ENCODE measurements around the gene BCL11A. TPM values are rescaled to one million over a fixed set of nuclear protein-coding genes. Genes with fewer than 3 reads are reported as not detected.

The BCL11A gene
- total RNA-seq, 1 donor from 2014 or later, result 31.2 TPM

DNA sequence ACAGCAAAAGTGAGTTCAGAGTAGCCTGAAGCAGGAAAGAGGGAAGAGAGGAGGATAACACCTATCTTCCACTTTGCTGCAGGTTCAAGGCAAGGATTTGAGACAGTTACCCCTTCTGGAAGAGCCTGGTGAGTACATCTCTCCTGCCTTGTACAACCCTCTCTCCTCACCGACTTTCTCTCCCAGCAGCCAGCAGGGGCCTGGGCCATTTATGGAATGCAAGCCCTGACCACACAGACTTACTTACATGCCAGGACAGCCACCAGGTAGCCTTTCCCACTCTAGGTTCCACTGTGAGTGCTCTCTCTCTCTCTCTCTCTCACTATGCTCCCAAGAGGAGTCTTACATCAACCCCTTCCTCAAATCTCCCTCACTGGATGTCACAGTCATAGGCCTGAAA lies 57.0 kb downstream of the BCL11A start:
- intact Hi-C loops (cut with micrococcal nuclease), result no loop called here
- DNase-seq (no peak), ATAC-seq (no peak)

GRCh38 chr2:60495041-60495625 lies 58.3 kb downstream of the BCL11A start:
- ATAC-seq (no peak), DNase-seq (no peak)
- intact Hi-C loops (cut with micrococcal nuclease), result no loop called here

DNA sequence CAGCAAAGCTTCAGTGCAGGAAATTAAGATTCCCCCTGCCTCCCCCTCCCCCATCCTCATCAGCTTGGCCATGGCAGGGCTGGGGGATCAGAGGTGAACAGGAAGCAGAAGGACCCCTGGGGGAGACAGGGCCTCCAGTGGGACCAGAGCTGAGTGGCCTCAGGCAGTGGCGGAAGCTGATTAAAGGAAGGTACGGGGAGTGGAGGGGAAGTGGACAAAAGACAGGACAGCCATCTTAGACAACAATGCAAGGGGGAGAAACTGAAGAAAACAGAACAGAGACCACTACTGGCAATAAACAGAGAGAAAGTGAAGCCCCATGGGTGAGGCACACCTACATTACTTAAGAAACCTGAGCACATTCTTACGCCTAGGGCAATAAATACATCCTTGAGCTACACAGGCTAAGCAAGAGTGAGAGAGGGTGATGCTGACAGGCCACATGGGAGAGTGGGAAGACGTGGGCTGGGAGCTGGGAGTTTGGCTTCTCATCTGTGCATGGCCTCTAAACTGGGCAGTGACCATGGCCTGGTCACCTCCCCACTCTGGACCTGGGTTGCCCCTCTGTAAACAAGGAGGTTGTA lies 59.6 kb downstream of the BCL11A start:
- DNase-seq (no peak), ATAC-seq (no peak)
- intact Hi-C loops (cut with micrococcal nuclease), result no loop called here

DNA sequence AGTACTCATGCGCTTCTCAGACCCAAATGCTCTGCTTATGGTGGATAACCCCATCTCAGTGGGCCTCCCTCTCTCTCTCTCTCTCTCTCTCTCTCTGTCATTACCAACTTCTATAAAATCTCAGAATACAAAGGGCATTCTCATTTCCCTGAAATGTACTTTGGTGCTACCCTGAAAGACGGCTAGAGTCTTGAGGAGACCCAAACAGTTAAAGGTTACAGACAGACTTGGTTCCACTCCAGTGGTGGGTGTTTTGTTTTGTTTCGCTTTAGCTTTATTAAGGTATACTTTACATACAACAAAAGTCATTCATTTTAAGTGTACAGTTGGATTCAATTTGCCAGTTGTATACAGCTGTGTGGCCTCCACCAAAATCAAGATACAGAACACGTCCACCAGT lies 60.9 kb downstream of the BCL11A start:
- intact Hi-C loops (cut with micrococcal nuclease), result no loop called here

GRCh38 chr2:60490848-60491247 lies 62.6 kb downstream of the BCL11A start:
- intact Hi-C loops (cut with micrococcal nuclease), result no loop called here
- no peak for DNase-seq
- ATAC-seq, result no peak

More for the DNA sequence above, 60.9 kb downstream of the BCL11A start:
- no peak for DNase-seq
- no peak for ATAC-seq

DNA sequence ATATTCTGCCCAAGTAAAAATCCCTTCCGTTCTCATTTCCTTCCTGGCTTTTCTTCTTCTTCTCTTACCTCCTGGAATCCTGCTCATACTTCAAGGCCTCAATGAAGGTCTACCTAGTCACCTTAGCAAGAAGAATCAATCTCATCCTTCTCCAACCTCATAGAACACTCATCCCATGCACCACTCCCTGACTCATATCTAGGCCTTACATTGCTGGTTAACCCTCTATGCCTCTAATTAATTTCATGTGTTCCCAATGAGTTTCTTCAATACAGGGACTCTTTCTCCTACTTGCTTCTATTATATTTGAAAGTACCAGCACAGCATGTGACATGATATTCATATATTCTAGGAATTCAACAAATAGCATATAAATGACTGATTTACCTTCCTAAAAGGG lies 63.0 kb downstream of the BCL11A start:
- intact Hi-C loops (cut with micrococcal nuclease), result no loop called here
- no peak for ATAC-seq
- DNase-seq, result no peak

GRCh38 chr2:60489289-60489688 lies 64.2 kb downstream of the BCL11A start:
- peak; percentile 74 for DNase-seq
- intact Hi-C loops (cut with micrococcal nuclease), result no loop called here
- ATAC-seq, result peak; percentile 57

DNA sequence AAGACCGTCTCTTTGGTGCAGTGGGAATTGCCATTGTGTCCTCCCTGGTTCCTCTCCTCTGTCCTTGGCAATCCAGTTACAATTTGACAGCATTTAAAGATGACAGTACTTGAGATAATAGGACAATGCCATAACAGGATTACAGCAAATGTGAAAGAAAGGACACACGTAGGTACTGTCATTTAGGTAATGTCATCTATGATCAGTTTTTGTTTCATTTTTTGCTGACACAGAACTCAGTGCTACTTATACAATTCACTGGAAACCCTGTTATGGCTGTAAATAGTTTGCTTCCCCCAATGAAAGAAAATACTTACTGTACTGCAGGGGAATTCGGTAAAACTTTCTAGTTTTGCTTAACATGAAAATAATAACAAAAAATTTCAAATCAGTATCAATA lies 65.2 kb downstream of the BCL11A start:
- ATAC-seq (no peak), DNase-seq (no peak)
- intact Hi-C loops (cut with micrococcal nuclease), result no loop called here

GRCh38 chr2:60487174-60487573 lies 66.3 kb downstream of the BCL11A start:
- DNase-seq, result no peak
- ATAC-seq, result no peak
- intact Hi-C loops (cut with micrococcal nuclease), result no loop called here

DNA sequence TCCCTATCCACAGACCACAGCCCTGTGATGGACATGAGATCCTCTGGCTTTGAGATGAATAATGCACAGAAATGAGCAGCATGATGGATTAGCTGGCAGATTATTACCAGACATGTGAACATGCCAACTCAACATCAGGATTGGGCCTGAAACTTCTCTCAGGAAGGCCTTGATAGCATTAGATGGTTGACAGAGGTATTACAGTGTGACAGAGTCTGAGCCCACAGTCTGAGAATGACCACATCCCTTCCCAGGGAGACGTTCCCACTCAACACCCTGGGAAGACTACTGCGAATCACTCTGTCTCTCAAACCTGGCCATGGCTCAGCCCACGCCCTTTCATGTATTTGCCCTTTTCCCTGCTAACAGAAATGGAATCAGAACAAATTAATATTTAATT lies 66.9 kb downstream of the BCL11A start:
- DNase-seq (no peak), ATAC-seq (peak; percentile 27)
- intact Hi-C loops (cut with micrococcal nuclease), result no loop called here

GRCh38 chr2:60486067-60486466 lies 67.4 kb downstream of the BCL11A start:
- no peak for DNase-seq
- peak; percentile 11 for ATAC-seq
- intact Hi-C loops (cut with micrococcal nuclease), result no loop called here

GRCh38 chr2:60485550-60485949 lies 67.9 kb downstream of the BCL11A start:
- DNase-seq (no peak), ATAC-seq (peak; percentile 87)
- intact Hi-C loops (cut with micrococcal nuclease), result no loop called here

GRCh38 chr2:60485055-60485454 lies 68.4 kb downstream of the BCL11A start:
- intact Hi-C loops (cut with micrococcal nuclease), result no loop called here
- peak; percentile 58 for ATAC-seq
- no peak for DNase-seq

- no peak for DNase-seq
- peak; percentile 50 for ATAC-seq
- intact Hi-C loops (cut with micrococcal nuclease), result no loop called here
Observed at GRCh38 chr2:60484133-60484645, 69.3 kb downstream of the BCL11A start.

DNA sequence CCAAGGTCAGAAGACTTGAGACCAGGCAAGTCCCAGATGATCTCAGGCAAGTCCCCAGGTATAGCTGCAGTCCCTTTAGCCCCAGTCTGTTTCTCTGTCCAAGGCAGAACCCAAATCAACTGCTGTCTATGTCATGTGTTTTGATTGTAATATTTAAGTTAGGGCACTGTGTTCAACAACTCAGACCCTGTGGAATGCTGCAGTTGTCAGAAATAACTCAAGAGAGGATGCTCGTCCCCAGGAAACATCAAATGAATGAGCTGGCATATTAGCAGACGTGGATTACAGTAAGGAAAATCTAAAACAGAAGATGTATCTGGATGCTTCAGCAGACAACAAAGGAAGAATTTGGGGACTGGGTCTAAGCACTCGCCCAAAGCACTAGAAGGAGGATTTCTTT lies 70.1 kb downstream of the BCL11A start:
- intact Hi-C loops (cut with micrococcal nuclease), result no loop called here
- no peak for ATAC-seq
- no peak for DNase-seq

GRCh38 chr2:60482222-60482621 lies 71.2 kb downstream of the BCL11A start:
- intact Hi-C loops (cut with micrococcal nuclease), result no loop called here

DNA sequence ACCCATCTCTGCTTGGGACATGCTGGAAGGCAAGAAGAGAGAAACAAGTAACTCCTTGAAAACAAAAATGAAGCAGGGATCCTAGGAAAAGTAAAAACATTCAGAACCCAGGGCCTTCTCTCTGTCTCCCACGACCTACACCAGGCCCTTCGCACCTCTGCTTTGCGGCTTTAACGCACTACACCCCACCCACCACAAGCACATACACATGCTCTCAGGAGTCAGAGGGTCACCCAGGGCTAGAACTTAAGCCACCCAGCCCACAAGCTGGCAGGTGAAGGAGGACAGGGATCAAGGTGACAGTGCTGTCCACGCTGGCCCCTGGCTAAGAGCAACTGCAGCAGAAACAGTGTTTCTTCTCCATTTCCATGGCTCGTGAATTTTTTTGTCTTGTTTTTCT lies 72.2 kb downstream of the BCL11A start:
- no peak for ATAC-seq
- intact Hi-C loops (cut with micrococcal nuclease), result no loop called here

More at GRCh38 chr2:60482222-60482621, 71.2 kb downstream of the BCL11A start:
- no peak for DNase-seq
- no peak for ATAC-seq

DNA sequence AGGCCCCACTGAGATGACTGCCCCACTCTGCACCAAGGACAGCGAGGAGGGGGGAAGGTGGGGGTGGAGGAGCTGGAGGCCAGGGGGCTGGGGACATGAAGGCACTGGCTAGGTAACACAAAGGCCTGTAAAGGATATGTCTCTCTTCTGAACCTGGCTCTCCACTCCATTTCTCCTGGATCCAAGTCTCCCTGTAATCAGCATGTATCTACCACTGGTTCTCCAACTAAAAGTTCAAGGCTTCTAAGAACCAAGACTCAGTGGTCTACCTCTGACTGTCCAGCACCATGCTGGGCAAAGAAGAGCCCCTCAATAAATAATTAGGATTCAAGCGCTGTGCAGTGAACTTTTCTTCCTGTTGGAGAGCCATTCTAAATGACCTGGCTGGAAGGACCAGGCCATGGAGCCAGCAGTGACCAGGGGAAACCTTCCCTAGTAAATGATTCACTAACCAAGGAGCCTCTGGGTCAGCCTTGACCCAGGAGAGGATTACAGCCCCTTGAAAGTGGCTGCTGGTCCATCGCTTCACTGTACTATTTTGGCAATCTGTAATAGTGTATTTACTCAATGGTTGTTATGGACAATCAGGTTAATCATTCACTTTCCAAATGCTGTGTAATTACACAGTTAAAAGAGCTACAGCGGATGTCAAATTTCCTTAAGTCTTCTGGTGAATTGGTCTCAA lies 73.2 kb downstream of the BCL11A start:
- intact Hi-C loops (cut with micrococcal nuclease), result no loop called here
- ATAC-seq (no peak), DNase-seq (no peak)

More for the DNA sequence above, 72.2 kb downstream of the BCL11A start:
- no peak for DNase-seq

DNA sequence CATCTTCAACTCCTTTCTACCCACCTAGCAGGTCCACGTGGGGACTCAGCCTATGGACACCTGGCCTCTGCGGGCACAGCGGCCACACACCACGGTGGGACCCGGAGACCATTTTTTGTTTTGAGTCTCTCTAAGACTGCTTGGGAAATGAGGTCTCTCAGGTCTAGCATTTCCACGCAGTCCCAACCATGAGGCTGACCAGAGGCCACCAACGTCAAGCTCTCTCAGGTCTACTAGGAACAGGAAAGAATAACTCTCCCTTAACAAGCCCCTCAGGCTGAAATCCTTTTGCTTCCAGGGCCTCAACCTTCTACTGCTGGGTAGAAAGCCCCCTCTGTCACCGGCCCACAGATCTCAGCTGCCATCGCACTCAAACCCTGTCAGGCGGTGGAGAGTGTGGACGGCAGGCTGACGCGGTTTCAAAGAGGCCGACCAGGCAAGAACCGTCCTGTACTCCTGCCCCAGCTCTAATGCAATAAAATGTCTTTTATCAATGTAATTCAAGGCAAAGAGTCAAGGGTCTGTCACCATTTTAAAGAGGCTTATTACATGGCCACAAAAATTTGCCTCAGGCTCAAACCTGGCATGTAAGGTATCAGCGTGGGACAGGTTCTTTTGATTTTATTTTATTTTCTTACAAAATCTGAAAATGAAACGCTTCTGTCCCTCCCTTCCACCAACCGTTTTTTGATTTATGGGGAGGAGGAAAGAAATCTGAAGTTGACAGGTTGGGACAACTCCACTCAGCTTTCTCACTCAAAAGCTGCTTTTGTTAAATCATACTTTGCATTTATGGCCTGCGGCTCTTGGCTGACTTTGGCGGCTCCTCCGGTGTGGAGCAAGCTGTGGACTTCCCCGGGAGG lies 74.0 kb downstream of the BCL11A start:
- intact Hi-C loops (cut with micrococcal nuclease), result no loop called here
- ATAC-seq (no peak), DNase-seq (no peak)

GRCh38 chr2:60478660-60479059 lies 74.8 kb downstream of the BCL11A start:
- DNase-seq (no peak), ATAC-seq (peak; percentile 41)
- intact Hi-C loops (cut with micrococcal nuclease), result no loop called here

All from left ventricle myocardium superior (tissue), 1 donor.